DOHH2 (cell line): Measurements from ENCODE around the gene MYO5C.

Experiments
- H3F3A ChIP-seq: fragments of 200-600 bp; sonication (generic), shearing (Covaris generic); 2 replicates; pipeline ENCODE4 v1.6.0; 2016; ENCODE audit warnings: antibody characterized with exemption, mild to moderate bottlenecking; ENCODE audit not compliant: control insufficient read depth, insufficient read depth
- H3K27ac ChIP-seq: fragments of 200-600 bp; sonication (generic); 2 replicates; pipeline ENCODE4 v1.5.1; 2014; ENCODE audit warnings: low read depth, mild to moderate bottlenecking, low read length, moderate library complexity
- H3K27me3 ChIP-seq: fragments of 200-600 bp; sonication (generic); 2 replicates; pipeline ENCODE4 v1.6.1; 2014; ENCODE audit warnings: mild to moderate bottlenecking, low read length, mixed read lengths; ENCODE audit not compliant: control insufficient read depth
- H3K36me3 ChIP-seq: fragments of 200-600 bp; sonication (generic); 2 replicates; pipeline ENCODE4 v1.6.1; 2014; ENCODE audit warnings: mild to moderate bottlenecking, low read length, moderate library complexity, mixed read lengths; ENCODE audit not compliant: control insufficient read depth
- H3K4me1 ChIP-seq: fragments of 200-600 bp; sonication (generic); 2 replicates; pipeline ENCODE4 v1.6.1; 2014; ENCODE audit warnings: mild to moderate bottlenecking, low read length, mixed read lengths; ENCODE audit not compliant: control insufficient read depth
- H3K4me2 ChIP-seq: fragments of 200-600 bp; sonication (generic); 2 replicates; pipeline ENCODE4 v1.6.0; 2014; ENCODE audit warnings: mild to moderate bottlenecking, low read length, moderate library complexity
- H3K4me3 ChIP-seq: fragments of 200-600 bp; sonication (generic); 2 replicates; pipeline ENCODE4 v1.5.1; 2014; ENCODE audit warnings: mild to moderate bottlenecking, low read length, mixed read lengths
- H3K79me2 ChIP-seq: fragments of 200-600 bp; sonication (generic); 2 replicates; pipeline ENCODE4 v1.6.1; 2014; ENCODE audit warnings: mild to moderate bottlenecking, low read length, mixed read lengths; ENCODE audit not compliant: control insufficient read depth
- H3K9me2 ChIP-seq: fragments of 200-600 bp; sonication (generic); replicated peaks from 2 replicates; pipeline ENCODE4 v1.6.1; 2014; ENCODE audit warnings: mild to moderate bottlenecking, low read length, mixed read lengths; ENCODE audit not compliant: control insufficient read depth
- H3K9me3 ChIP-seq: fragments of 200-600 bp; sonication (generic); 2 replicates; pipeline ENCODE4 v1.6.1; 2014; ENCODE audit warnings: antibody characterized with exemption, low read length, mixed read lengths; ENCODE audit not compliant: control insufficient read depth, insufficient read depth
- H4K20me1 ChIP-seq: fragments of 200-600 bp; sonication (generic); 2 replicates; pipeline ENCODE4 v1.6.0; 2014; ENCODE audit warnings: low read depth, mild to moderate bottlenecking, antibody characterized with exemption, low read length, moderate library complexity; ENCODE audit not compliant: control insufficient read depth, insufficient read depth
- CTCF ChIP-seq: fragments of 200-600 bp; sonication (generic); IDR thresholded peaks from one replicate; pipeline ENCODE4 v1.5.1; 2014; ENCODE audit warnings: antibody characterized with exemption, mild to moderate bottlenecking, low read depth, low read length; ENCODE audit not compliant: poor library complexity, severe bottlenecking
- EZH2phosphoT487 ChIP-seq: fragments of 200-600 bp; sonication (generic); IDR thresholded peaks from 2 replicates; pipeline ENCODE4 v1.6.1; 2017; ENCODE audit warnings: borderline replicate concordance, mild to moderate bottlenecking, antibody characterized with exemption, low read length, moderate library complexity, mixed read lengths

Gene MYO5C

GRCh38 chr15:52340093-52340492 lies 44.5 kb upstream of the MYO5C start:
- Histone ChIP-seq H3K79me2 (no peaks in the 10 kb centered on the region), H3F3A (no peaks in the 10 kb centered on the region), H3K27me3 (no peaks in the 10 kb centered on the region), H4K20me1 (no peaks in the 10 kb centered on the region), H3K9me2 (no peaks in the 10 kb centered on the region), H3K36me3 (no peaks in the 10 kb centered on the region), H3K9me3 (no peaks in the 10 kb centered on the region), H3K27ac (no peak overlapping the region), H3K4me3 (no peak overlapping the region), H3K4me1 (no peaks in the 10 kb centered on the region), H3K4me2 (no peak overlapping the region)
- TF ChIP-seq EZH2phosphoT487, result no peak
- TF ChIP-seq CTCF, result no peak

- Histone ChIP-seq H3K9me3 (no peaks in the 10 kb centered on the region), H3K4me1 (no peaks in the 10 kb centered on the region), H4K20me1 (no peaks in the 10 kb centered on the region), H3K4me2 (no peak overlapping the region), H3K27me3 (no peaks in the 10 kb centered on the region), H3F3A (no peaks in the 10 kb centered on the region), H3K27ac (no peak overlapping the region), H3K36me3 (peaks cover 3% of the 10 kb centered on the region; the same call in 1 of the 2 replicates), H3K9me2 (no peaks in the 10 kb centered on the region), H3K79me2 (no peaks in the 10 kb centered on the region), H3K4me3 (no peak overlapping the region)
- TF ChIP-seq EZH2phosphoT487 (no peak), CTCF (no peak)
These were observed 43.3 kb upstream of the MYO5C start for GRCh38 chr15:52338891-52339290.

GRCh38 chr15:52338058-52338457 lies 42.5 kb upstream of the MYO5C start:
- no peaks in the 10 kb centered on the region for H3F3A ChIP-seq

More at GRCh38 chr15:52338058-52338457, 42.5 kb upstream of the MYO5C start:
- H3K9me2 ChIP-seq, result no peaks in the 10 kb centered on the region
- no peak overlapping the region for H3K27ac ChIP-seq
- no peaks in the 10 kb centered on the region for H4K20me1 ChIP-seq
- H3K79me2 ChIP-seq, result no peaks in the 10 kb centered on the region
- no peak overlapping the region for H3K4me3 ChIP-seq
- H3K4me2 ChIP-seq, result no peak overlapping the region
- peaks cover 3% of the 10 kb centered on the region; the same call in 1 of the 2 replicates for H3K36me3 ChIP-seq
- H3K9me3 ChIP-seq, result no peaks in the 10 kb centered on the region
- H3K4me1 ChIP-seq, result no peaks in the 10 kb centered on the region
- no peak for TF ChIP-seq CTCF
- no peak for TF ChIP-seq EZH2phosphoT487
- no peaks in the 10 kb centered on the region for H3K27me3 ChIP-seq
